SK-N-MC (cell line): ENCODE results near the gene IGF1R.

Experiments
- EZH2 ChIP-seq: fragments of 200-600 bp; sonication (generic); IDR thresholded peaks from one replicate; pipeline ENCODE4 v1.6.1; 2017; ENCODE audit warnings: antibody characterized with exemption
- FOXP2 ChIP-seq: optimal IDR thresholded peaks from 2 replicates; pipeline ENCODE3; 2011; ENCODE audit warnings: mild to moderate bottlenecking, moderate library complexity; ENCODE audit not compliant: insufficient read depth; ENCODE audit errors: extremely low read length, control extremely low read depth
- POLR2AphosphoS5 ChIP-seq: IDR thresholded peaks from 2 replicates; pipeline ENCODE4 v1.6.1; 2012; ENCODE audit warnings: mild to moderate bottlenecking, low read depth, low read length, borderline replicate concordance

GRCh38 chr15:98755138-98755537 lies 106.8 kb downstream of the IGF1R start:
- TF ChIP-seq EZH2 (no peak), POLR2AphosphoS5 (no peak), FOXP2 (no peak)
